ENCODE results near the gene PDK2. TPM values are rescaled to one million over a fixed set of nuclear protein-coding genes. Genes with fewer than 3 reads are reported as not detected.
A peak's percentile ranks its signal among the peaks of the same experiment; 100 is the strongest.

Gene PDK2
- total RNA-seq, 1 experiment from 2014 or later, result 9.9 TPM

GRCh38 chr17:50072130-50072529 is 23.0 kb upstream of the PDK2 start:
- no peak for DNase-seq (ENCODE audit: unreplicated experiment)
- no peaks in the 10 kb centered on the region for H3K4me1 Mint-ChIP-seq (ENCODE audit: insufficient read depth, unreplicated experiment)
- H3K36me3 Mint-ChIP-seq (ENCODE audit: insufficient read depth, unreplicated experiment), result peaks cover 97% of the 10 kb centered on the region
- H3K4me3 Mint-ChIP-seq (ENCODE audit: unreplicated experiment), result no peak overlapping the region
- ChIA-PET CTCF (no interaction called here), POLR2A (interaction anchor here (2.0 kb wide), 1 partner anchor 17 kb away, joined by 6 read pairs; no protein-coding TSS in a partner anchor)
- no TSS peak for BruUV-seq (replicated peaks)
- intact Hi-C loops (cut with micrococcal nuclease), result no loop called here
- no peak overlapping the region for H3K27ac Mint-ChIP-seq (ENCODE audit: low read depth, unreplicated experiment)
- TF ChIP-seq CTCF (IDR thresholded peaks at IDR 0.05; ENCODE audit: unreplicated experiment), result no peak
- no peaks in the 10 kb centered on the region for H3K9me3 Mint-ChIP-seq (ENCODE audit: unreplicated experiment)
- H3K27me3 Mint-ChIP-seq (ENCODE audit: insufficient read depth, unreplicated experiment), result no peaks in the 10 kb centered on the region

- no peak for DNase-seq (ENCODE audit: unreplicated experiment)
- ChIA-PET CTCF (interaction anchor here (1.2 to 2.2 kb wide), 4 partner anchors 8 to 46 kb away, joined by 3 to 15 read pairs (median 10); no protein-coding TSS in a partner anchor), POLR2A (interaction anchor here (0.8 to 2.0 kb wide), 4 partner anchors 9 to 18 kb away, joined by 3 to 10 read pairs (median 7); no protein-coding TSS in a partner anchor)
- no peaks in the 10 kb centered on the region for H3K4me1 Mint-ChIP-seq (ENCODE audit: insufficient read depth, unreplicated experiment)
- H3K36me3 Mint-ChIP-seq (ENCODE audit: insufficient read depth, unreplicated experiment), result peaks cover 99% of the 10 kb centered on the region
- no peak for TF ChIP-seq CTCF (IDR thresholded peaks at IDR 0.05; ENCODE audit: unreplicated experiment)
- no peaks in the 10 kb centered on the region for H3K9me3 Mint-ChIP-seq (ENCODE audit: unreplicated experiment)
- no peak overlapping the region for H3K27ac Mint-ChIP-seq (ENCODE audit: low read depth, unreplicated experiment)
- intact Hi-C loops (cut with micrococcal nuclease), result no loop called here
- BruUV-seq (replicated peaks), result no TSS peak
- no peak overlapping the region for H3K4me3 Mint-ChIP-seq (ENCODE audit: unreplicated experiment)
- no peaks in the 10 kb centered on the region for H3K27me3 Mint-ChIP-seq (ENCODE audit: insufficient read depth, unreplicated experiment)
Measured at GRCh38 chr17:50072925-50073324, 22.2 kb upstream of the PDK2 start.

GRCh38 chr17:50074227-50074626 is 20.9 kb upstream of the PDK2 start:
- Mint-ChIP-seq H3K36me3 (ENCODE audit: insufficient read depth, unreplicated experiment) (peaks cover 99% of the 10 kb centered on the region), H3K27me3 (ENCODE audit: insufficient read depth, unreplicated experiment) (no peaks in the 10 kb centered on the region), H3K4me1 (ENCODE audit: insufficient read depth, unreplicated experiment) (peaks cover under 1% of the 10 kb centered on the region), H3K4me3 (ENCODE audit: unreplicated experiment) (no peak overlapping the region), H3K9me3 (ENCODE audit: unreplicated experiment) (no peaks in the 10 kb centered on the region), H3K27ac (ENCODE audit: low read depth, unreplicated experiment) (peak overlapping the region; percentile 19)
- no TSS peak for BruUV-seq (replicated peaks)
- ChIA-PET POLR2A (interaction anchor here (0.8 to 2.0 kb wide), 6 partner anchors 10 to 20 kb away, joined by 3 to 10 read pairs (median 6); no protein-coding TSS in a partner anchor), CTCF (interaction anchor here (0.6 to 2.2 kb wide), 9 partner anchors 9 to 317 kb away, joined by 3 to 15 read pairs (median 6); partner anchors contain the start of gene ITGA3)
- DNase-seq (ENCODE audit: unreplicated experiment), result no peak
- intact Hi-C loops (cut with micrococcal nuclease), result no loop called here
- TF ChIP-seq CTCF (IDR thresholded peaks at IDR 0.05; ENCODE audit: unreplicated experiment), result no peak

- intact Hi-C loops (cut with micrococcal nuclease), result no loop called here
- TF ChIP-seq CTCF (IDR thresholded peaks at IDR 0.05; ENCODE audit: unreplicated experiment), result no peak
- H3K9me3 Mint-ChIP-seq (ENCODE audit: unreplicated experiment), result no peaks in the 10 kb centered on the region
- H3K36me3 Mint-ChIP-seq (ENCODE audit: insufficient read depth, unreplicated experiment), result peaks cover 99% of the 10 kb centered on the region
- ChIA-PET CTCF (interaction anchor here (0.7 to 1.0 kb wide), 3 partner anchors 12 to 36 kb away, joined by 3 to 4 read pairs (median 3); no protein-coding TSS in a partner anchor), POLR2A (interaction anchor here (1.0 to 1.8 kb wide), 2 partner anchors 8 to 12 kb away, joined by 3 to 4 read pairs; no protein-coding TSS in a partner anchor)
- no TSS peak for BruUV-seq (replicated peaks)
- peaks cover 10% of the 10 kb centered on the region for H3K4me1 Mint-ChIP-seq (ENCODE audit: insufficient read depth, unreplicated experiment)
- peak overlapping the region; percentile 12 for H3K27ac Mint-ChIP-seq (ENCODE audit: low read depth, unreplicated experiment)
- no peaks in the 10 kb centered on the region for H3K27me3 Mint-ChIP-seq (ENCODE audit: insufficient read depth, unreplicated experiment)
- DNase-seq (ENCODE audit: unreplicated experiment), result no peak
- H3K4me3 Mint-ChIP-seq (ENCODE audit: unreplicated experiment), result no peak overlapping the region
Measured at GRCh38 chr17:50075446-50076032, 19.6 kb upstream of the PDK2 start.
